Stimulated activated CD4-positive, alpha-beta T cell treated with anti-CD3 and anti-CD28 coated beads, Interleukin-15, amount 100 ng/mL, for 24 hours (primary cell): ENCODE results near the gene RIPK4.
"Not testable (repeated sequence)": the region's sequence is repeated elsewhere in the genome, so short reads cannot be mapped to it uniquely, and the experiment has no call there.

ENCODE experiments used
- DNase-seq: peaks from one replicate; pipeline ENCODE4 v3.0.0-alpha.2; 2020

RIPK4 gene

DNA sequence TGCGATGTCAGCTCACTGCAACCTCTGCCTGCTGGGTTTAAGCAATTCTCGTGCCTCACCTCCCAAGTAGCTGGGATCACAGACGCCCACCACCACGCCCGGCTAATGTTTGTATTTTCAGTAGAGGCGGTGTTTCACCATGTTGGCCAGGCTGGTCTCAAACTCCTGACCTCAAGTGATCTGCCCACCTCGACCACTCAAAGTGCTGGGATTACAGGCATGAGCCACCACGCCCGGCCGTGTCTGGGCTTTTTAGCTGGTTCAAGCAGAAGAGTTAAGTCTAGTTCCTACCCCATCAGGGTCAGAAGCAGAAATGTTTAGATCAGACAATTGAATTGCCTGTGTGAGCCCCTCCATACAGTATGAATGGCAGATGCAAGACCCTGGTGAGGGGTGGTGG, 27.7 kb upstream of the RIPK4 start:
- no peak for DNase-seq

GRCh38 chr21:41792711-41793110, 25.9 kb upstream of the RIPK4 start:
- DNase-seq = no peak

DNA sequence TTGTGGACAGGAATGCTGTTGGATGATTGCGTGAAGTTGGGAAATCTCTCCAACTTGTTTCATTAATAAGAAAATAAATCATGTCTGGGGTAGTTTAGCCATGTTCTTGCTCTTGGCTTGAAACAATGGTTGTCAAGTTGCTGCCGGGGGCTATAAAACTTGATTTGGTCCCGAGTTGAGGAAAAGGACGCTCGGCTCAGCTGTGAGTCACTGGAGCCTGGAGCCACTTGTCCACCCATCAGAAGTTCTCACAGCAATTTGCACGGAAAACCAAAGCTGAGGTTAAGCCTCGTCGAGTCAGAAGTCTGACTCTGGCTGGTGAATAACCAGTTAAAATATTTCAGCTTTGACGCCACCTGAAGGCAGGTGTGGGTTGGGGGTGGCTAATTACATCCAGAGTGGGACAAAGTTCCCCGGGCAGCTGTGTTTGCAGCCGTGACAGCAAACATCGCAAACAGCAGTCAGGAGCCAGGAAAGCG, 19.7 kb upstream of the RIPK4 start:
- DNase-seq = no peak

DNA sequence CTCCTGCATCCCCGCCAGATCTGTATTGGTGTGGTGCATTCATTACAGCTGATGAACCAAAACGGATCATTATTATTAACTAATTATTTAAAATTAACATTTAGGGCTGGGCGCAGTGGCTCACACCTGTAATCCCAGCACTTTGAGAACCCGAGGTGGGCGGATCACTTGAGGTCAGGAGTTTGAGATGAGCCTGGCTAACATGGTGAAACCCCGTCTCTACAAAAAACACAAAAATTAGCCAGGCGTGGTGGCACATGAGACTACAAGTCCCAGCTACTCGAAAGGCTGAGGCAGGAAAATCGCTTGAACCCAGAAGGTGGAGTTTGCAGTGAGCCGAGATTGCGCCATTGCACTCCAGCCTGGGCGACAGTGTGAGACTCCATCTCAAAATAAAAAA, 18.4 kb upstream of the RIPK4 start:
- not testable (repeated sequence) for DNase-seq

DNA sequence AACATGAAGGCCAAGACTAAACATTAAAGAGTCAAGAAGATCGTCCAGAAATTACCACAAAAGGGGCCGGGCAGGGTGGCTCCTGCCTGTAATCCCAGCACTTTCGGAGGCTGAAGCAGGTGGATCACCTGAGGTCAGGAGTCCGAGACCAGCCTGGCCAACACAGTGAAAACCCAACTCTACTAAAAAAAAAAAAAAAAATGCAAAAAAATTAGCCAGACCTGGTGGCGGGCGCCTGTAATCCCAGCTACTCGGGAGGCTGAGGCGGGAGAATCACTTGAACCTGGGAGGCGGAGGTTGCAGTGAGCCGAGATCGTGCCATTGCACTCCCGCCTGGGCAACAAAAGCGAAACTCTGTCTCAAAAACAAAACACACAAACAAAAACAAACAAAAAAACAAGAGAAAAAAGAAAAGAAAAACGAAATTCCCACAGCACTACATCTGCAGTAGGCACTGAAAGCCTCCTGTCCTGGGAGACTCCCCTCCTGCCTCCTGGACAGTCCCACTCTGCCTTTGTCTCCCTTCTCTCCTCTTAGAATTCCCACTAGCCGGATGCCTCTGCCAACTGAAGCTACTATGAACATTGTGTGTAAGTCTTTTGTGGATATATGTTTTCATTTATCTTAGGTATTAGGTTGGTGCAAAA, 17.7 kb upstream of the RIPK4 start:
- DNase-seq = no peak

- peak; percentile 25 for DNase-seq
Measured at GRCh38 chr21:41783476-41784180, 16.8 kb upstream of the RIPK4 start.

DNA sequence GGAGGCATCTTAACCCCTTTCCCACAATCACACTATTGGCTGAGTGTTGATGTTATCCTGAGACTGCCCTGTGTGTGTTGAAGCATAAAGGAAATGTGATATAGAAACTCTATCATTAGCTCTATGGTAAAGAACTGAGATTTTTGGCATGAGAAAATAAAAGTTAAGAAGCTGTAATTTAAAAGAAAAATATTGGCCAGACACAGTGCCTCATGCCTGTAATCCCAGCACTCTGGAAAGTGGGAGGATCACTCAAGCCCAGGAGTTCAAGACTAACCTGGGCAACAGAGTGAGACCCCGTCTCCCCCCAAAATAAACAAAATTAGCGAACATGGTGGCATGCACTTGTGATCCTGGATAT, 14.2 kb upstream of the RIPK4 start:
- no peak for DNase-seq

DNA sequence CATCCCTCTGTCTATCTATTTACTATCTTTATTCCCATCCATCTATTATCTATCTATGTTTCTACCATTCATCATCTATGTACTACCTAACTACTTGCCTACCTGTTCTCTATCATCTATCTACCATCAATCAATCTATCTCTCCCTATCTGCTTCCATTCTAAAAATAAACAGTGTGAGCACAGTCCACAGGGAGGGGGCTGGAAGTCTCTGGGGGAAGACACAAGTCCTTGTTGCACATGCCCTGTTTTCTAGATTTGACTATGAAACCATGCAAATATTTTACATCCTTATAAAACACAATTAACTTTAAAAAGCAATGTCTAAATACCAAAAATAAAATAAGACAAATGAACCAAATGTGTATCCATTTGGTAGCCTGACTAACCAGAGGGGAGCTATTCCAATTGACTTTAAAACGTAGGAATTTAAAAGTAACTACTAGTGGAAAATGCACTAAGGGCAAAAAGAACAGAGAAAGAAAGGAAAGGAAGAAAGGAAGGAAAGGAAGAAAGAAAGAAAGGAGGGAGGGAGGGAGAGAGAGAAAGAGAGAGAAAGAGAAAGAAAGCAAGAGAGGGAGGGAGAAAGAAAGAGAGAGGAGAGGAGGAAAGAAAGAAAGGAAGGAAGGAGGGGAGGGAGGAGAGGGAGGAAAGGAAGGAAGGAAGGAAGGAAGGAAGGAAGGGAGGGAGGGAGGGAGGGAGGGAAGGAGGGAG, 13.6 kb upstream of the RIPK4 start:
- DNase-seq = no peak

- no peak for DNase-seq
Measured at GRCh38 chr21:41779659-41780058, 12.8 kb upstream of the RIPK4 start.

GRCh38 chr21:41778930-41779600, 12.2 kb upstream of the RIPK4 start:
- no peak for DNase-seq

DNA sequence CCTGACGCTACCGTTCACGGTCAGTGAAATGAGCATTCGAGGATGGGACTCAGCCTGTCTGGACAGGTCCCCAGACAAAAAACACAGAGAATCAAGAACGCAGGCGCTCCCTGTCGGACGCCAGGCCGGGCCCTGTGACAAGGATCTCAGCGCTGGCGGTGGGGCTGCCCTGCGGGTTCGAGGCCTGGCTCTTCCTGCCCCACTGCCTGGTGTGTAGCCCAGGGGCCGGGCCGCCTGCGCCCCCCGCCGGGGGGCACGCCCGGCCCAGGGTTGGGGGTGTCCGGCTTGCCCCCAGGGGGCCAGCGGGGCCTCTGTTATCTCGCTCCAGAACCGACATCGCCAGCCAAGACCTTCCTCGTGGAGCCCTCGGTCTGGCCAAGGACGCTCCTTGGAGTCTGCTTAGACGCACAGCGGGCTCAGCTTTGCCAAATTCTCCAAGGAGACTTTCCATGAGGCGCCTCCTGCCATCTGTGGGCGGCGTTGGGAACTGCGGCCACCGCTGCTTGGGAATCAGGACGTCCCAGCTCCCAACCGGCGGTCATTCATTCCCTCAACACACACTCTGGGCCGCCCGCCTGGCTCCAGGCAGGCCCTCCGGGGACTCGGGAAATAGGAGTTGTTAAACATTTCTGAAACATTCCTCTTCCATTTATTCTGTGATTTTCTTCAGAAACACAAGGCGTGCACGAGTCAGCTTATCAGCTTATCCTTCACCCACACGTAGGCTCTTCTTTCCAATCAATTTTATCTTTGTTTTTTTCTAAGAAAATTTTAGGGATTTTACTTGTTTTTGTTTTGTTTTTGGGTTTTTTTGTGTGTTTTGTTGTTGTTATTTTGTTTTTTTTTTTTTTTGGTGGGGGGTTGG, 11.3 kb upstream of the RIPK4 start:
- peak; percentile 51 for DNase-seq

DNA sequence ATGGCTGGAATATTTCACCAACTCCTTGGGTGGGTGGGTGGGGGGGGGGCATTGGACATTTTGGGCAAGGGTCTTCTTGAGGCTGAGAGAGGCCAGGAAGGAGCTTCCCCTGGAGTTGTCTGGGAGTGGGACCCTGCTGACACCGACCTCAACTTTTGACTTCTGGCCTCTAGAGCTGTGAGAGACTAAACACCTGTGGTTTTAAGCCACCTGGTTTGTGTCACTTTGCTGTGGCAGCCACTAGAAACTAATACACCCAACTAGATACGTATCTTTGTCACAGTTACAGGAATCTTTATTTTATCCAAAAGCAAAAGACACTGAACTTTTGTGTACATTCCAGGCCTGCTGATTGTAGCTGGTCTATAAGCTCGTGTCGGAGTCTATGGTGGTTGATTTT, 9.9 kb upstream of the RIPK4 start:
- no peak for DNase-seq

GRCh38 chr21:41775149-41775472, 8.3 kb upstream of the RIPK4 start:
- no peak for DNase-seq

- DNase-seq = no peak
Measured at GRCh38 chr21:41774467-41775148, 7.8 kb upstream of the RIPK4 start.

DNA sequence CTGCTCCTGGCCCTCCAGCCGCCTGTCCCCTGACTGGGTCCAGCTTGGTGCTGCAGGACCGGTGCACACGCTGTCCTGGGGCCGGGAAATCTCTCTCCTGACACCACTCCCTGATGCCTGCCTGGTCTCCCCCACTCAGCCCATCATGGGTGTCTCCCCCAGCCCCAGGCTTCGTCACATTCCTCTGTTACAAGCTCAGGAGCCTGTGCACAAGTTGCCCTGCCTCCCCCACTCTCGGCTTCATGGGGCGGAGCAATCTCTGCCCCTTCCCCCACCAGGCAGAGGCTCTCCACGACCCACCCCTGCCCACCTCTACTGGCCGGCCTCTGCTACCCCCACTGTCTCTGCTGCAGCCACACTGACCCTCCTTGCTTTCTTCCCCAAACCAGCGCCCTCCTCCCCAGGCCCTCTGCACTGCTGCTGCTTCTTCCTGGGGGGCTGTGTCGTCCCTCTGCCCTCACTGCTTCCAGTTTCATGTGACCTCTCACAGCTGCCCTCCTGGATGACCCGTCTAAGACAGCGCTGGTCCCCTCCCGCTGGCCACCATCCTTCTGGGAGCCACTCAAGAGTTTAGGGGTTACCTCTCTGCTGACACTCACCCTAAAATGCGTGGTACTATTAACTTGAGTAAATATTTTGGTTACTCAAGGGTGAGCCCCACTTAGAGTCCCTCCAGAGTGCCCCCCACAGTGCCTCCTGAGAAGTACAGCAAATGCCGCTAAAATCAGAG, 5.7 kb upstream of the RIPK4 start:
- no peak for DNase-seq

DNA sequence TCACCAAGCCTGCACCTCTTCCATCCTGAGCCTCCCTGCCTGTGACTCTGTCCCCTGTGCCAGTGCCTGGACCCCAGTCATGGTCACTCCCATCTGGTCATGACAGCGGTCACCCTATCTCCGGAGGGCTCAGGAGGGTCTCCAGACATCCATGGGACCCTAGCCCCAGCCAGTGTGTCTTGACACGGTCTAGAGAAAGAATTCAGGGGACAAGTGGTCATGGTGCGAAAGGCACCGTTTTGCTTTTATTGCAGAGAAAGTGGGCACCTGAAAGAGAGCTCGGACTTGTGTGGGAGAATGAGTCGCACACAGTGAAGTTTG, 4.7 kb upstream of the RIPK4 start:
- DNase-seq = no peak

- DNase-seq = no peak
Measured at GRCh38 chr21:41770901-41771624, 4.2 kb upstream of the RIPK4 start.

DNA sequence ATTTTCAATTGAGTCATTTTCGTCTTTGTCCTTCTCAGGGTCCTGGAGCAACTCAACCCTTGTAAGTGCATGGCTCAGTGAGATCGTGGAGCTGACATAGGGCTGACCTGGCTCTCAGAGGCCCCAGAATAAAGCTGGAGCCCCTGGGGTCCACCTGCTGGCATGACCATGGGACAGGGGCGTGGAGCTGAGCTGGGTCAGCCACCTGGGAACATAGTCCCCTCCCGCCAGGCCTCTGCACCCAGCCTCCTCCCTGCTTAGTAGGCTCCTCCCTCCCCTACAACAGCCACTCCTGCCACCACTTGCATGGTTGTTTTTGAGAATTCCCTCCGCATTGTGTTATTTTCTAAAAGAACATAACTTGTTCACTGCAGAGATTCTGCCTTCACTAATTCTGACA, 3.1 kb upstream of the RIPK4 start:
- no peak for DNase-seq

DNA sequence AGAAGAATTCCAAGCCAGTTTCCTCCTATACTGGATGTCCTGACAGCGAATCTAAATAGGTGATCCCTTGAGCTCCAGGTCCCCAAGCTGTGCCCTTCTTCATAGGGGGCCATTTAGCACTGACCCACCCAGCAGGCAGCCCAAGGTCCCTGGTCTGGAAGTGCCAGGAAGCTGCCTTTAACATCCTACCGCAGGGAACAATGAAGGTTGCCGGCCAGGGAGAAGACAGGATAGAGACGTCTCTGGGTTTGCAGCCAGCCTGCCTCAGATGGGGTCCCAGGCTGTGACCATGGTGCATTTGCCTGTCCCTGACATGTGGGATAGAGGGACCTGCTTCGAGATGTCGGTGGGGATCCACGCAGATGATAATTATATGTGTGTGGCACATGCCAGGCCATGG, 2.7 kb upstream of the RIPK4 start:
- no peak for DNase-seq

GRCh38 chr21:41769111-41769510, 2.3 kb upstream of the RIPK4 start:
- no peak for DNase-seq
